ENCODE measurements around the gene ANAPC2. TPM values are rescaled to one million over a fixed set of nuclear protein-coding genes. Genes with fewer than 3 reads are reported as not detected.
A peak's percentile ranks its signal among the peaks of the same experiment; 100 is the strongest.

The ANAPC2 gene
- total and polyA plus RNA-seq, 4 donors, result 31.9 to 60.9 (median 41.1) TPM

GRCh38 chr9:137140151-137141012, 48.0 kb downstream of the ANAPC2 start:
- no peak overlapping the region for H3K27ac ChIP-seq (ENCODE audit: low read depth in 1 of 2, low read length in 1 of 2)
- peaks cover 0 to 3% (median 0%) of the 10 kb centered on the region in 5 donors for H3K4me1 ChIP-seq (ENCODE audit: control insufficient read depth in 5 of 5, insufficient read depth in 5 of 5, low read length in 5 of 5)
- no peak overlapping the region for H3K9ac ChIP-seq (ENCODE audit: insufficient read depth in 1 of 2, low read length in 2 of 2)
- H3K36me3 ChIP-seq (ENCODE audit: control insufficient read depth in 4 of 4, insufficient read depth in 4 of 4, low read length in 4 of 4), result no peaks in the 10 kb centered on the region
- WGBS, 2 donors, result 57 to 69% methylated on average over 26 of the region's 26 CpGs
- H3K27me3 ChIP-seq (ENCODE audit: control insufficient read depth in 3 of 3, insufficient read depth in 3 of 3, low read length in 2 of 3), result peaks cover 20 to 49% (median 29%) of the 10 kb centered on the region in 3 donors
- peaks cover 0 to 7% (median 0%) of the 10 kb centered on the region in 4 donors for H3K9me3 ChIP-seq (ENCODE audit: control insufficient read depth in 4 of 4, insufficient read depth in 3 of 4, low read length in 3 of 4)
- ATAC-seq (ENCODE audit: insufficient read depth, low FRiP score) (no peak), DNase-seq (no peak)
- TF ChIP-seq, protein P1, sequence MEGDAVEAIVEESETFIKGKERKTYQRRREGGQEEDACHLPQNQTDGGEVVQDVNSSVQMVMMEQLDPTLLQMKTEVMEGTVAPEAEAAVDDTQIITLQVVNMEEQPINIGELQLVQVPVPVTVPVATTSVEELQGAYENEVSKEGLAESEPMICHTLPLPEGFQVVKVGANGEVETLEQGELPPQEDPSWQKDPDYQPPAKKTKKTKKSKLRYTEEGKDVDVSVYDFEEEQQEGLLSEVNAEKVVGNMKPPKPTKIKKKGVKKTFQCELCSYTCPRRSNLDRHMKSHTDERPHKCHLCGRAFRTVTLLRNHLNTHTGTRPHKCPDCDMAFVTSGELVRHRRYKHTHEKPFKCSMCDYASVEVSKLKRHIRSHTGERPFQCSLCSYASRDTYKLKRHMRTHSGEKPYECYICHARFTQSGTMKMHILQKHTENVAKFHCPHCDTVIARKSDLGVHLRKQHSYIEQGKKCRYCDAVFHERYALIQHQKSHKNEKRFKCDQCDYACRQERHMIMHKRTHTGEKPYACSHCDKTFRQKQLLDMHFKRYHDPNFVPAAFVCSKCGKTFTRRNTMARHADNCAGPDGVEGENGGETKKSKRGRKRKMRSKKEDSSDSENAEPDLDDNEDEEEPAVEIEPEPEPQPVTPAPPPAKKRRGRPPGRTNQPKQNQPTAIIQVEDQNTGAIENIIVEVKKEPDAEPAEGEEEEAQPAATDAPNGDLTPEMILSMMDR (IDR thresholded peaks at IDR 0.05; ENCODE audit: control extremely low read depth, extremely low read depth), result no peak
- H3K4me3 ChIP-seq, result no peak overlapping the region

GRCh38 chr9:137139468-137140150, 48.8 kb downstream of the ANAPC2 start:
- H3K4me3 ChIP-seq, result no peak overlapping the region
- TF ChIP-seq, protein P1 (IDR thresholded peaks at IDR 0.05; ENCODE audit: control extremely low read depth, extremely low read depth), result no peak
- DNase-seq (no peak), ATAC-seq (ENCODE audit: insufficient read depth, low FRiP score) (no peak)
- peaks cover 0 to 7% (median 0%) of the 10 kb centered on the region in 4 donors for H3K9me3 ChIP-seq (ENCODE audit: control insufficient read depth in 4 of 4, insufficient read depth in 3 of 4, low read length in 3 of 4)
- WGBS, 2 donors, result 31 to 38% methylated on average over 32 to 37 of the region's 37 CpGs
- H3K36me3 ChIP-seq (ENCODE audit: control insufficient read depth in 4 of 4, insufficient read depth in 4 of 4, low read length in 4 of 4), result no peaks in the 10 kb centered on the region
- no peak overlapping the region for H3K9ac ChIP-seq (ENCODE audit: insufficient read depth in 1 of 2, low read length in 2 of 2)
- H3K27ac ChIP-seq (ENCODE audit: low read depth in 1 of 2, low read length in 1 of 2), result no peak overlapping the region
- H3K27me3 ChIP-seq (ENCODE audit: control insufficient read depth in 3 of 3, insufficient read depth in 3 of 3, low read length in 2 of 3), result peaks cover 20 to 49% (median 29%) of the 10 kb centered on the region in 3 donors
- H3K4me1 ChIP-seq (ENCODE audit: control insufficient read depth in 5 of 5, insufficient read depth in 5 of 5, low read length in 5 of 5), result peaks cover 0 to 3% (median 0%) of the 10 kb centered on the region in 5 donors

- 7 to 12% methylated on average over 59 to 104 of the region's 104 CpGs for WGBS, 2 donors
- no peak within 1 kb of the TSS for H3K4me3 ChIP-seq
Measured at GRCh38 chr9:137138722-137139467, 49.5 kb downstream of the ANAPC2 start, which contains the start of gene GRIN1. Gene GRIN1, plus strand, starts transcription at chr9:137139154. Its CDS starts 333 bp downstream, at chr9:137139487.

More at GRCh38 chr9:137138722-137139467, 49.5 kb downstream of the ANAPC2 start, which contains the start of gene GRIN1:
- peak; percentile 48 to 61 (median 55) for DNase-seq
- TF ChIP-seq, protein P1 (IDR thresholded peaks at IDR 0.05; ENCODE audit: control extremely low read depth, extremely low read depth), result no peak
- no peak within 1 kb of the TSS for H3K27ac ChIP-seq (ENCODE audit: low read depth in 1 of 2, low read length in 1 of 2)
- no peak within 1 kb of the TSS for H3K9ac ChIP-seq (ENCODE audit: insufficient read depth in 1 of 2, low read length in 2 of 2)
- peaks cover 20 to 53% (median 29%) of the 10 kb centered on the region in 3 donors for H3K27me3 ChIP-seq (ENCODE audit: control insufficient read depth in 3 of 3, insufficient read depth in 3 of 3, low read length in 2 of 3)
- peaks cover 0 to 3% (median 0%) of the 10 kb centered on the region in 5 donors for H3K4me1 ChIP-seq (ENCODE audit: control insufficient read depth in 5 of 5, insufficient read depth in 5 of 5, low read length in 5 of 5)
- no peak for ATAC-seq (ENCODE audit: insufficient read depth, low FRiP score)
- H3K9me3 ChIP-seq (ENCODE audit: control insufficient read depth in 4 of 4, insufficient read depth in 3 of 4, low read length in 3 of 4), result peaks cover 0 to 7% (median 0%) of the 10 kb centered on the region in 4 donors
- H3K36me3 ChIP-seq (ENCODE audit: control insufficient read depth in 4 of 4, insufficient read depth in 4 of 4, low read length in 4 of 4), result no peaks in the 10 kb centered on the region
